ENCODE measurements around the gene DPEP1. TPM values are rescaled to one million over a fixed set of nuclear protein-coding genes. Genes with fewer than 3 reads are reported as not detected.

DPEP1 gene
- total RNA-seq, 1 donor from 2014 or later: 2.4 TPM

Other genes starting within 250 kb of the DPEP1 start
- 64.2 TPM for gene ANKRD11, start 123.1 kb upstream of the DPEP1 start, total RNA-seq
- 84.2 TPM for gene SPG7, start 105.2 kb upstream of the DPEP1 start, total RNA-seq
- gene RPL13, start 53.0 kb upstream of the DPEP1 start, total RNA-seq: 2,621 TPM
- 0.89 TPM for gene CPNE7, start 37.9 kb upstream of the DPEP1 start, total RNA-seq
- 38.2 TPM for gene CHMP1A, start 44.1 kb downstream of the DPEP1 start, total RNA-seq
- 3.4 TPM for gene SPATA33, start 44.2 kb downstream of the DPEP1 start, total RNA-seq
- gene CDK10, start 73.0 kb downstream of the DPEP1 start, total RNA-seq: 28.5 TPM
- 6.2 TPM for gene SPATA2L, start 88.1 kb downstream of the DPEP1 start, total RNA-seq
- 3.5 TPM for gene VPS9D1, start 107.3 kb downstream of the DPEP1 start, total RNA-seq
- gene ZNF276, start 107.9 kb downstream of the DPEP1 start, total RNA-seq: 29.4 TPM
- gene FANCA, start 203.0 kb downstream of the DPEP1 start, total RNA-seq: 17.2 TPM
- gene SPIRE2, start 214.8 kb downstream of the DPEP1 start, total RNA-seq: 3.6 TPM